ENCODE results near the gene BRIX1.
"Not testable (repeated sequence)": the region's sequence is repeated elsewhere in the genome, so short reads cannot be mapped to it uniquely, and the experiment has no call there.

BRIX1 gene

GRCh38 chr5:34968258-34968657, 52.7 kb downstream of the BRIX1 start:
- DNase-seq (ENCODE audit: low read depth) = no peak

- no peak for DNase-seq (ENCODE audit: low read depth)
Observed at GRCh38 chr5:34970552-34970951, 55.0 kb downstream of the BRIX1 start.

GRCh38 chr5:34971655-34972054, 56.1 kb downstream of the BRIX1 start:
- DNase-seq (ENCODE audit: low read depth) = not testable (repeated sequence)
